ENCODE results near the gene MRAP2.
A peak's percentile ranks its signal among the peaks of the same experiment; 100 is the strongest.
"Not testable (repeated sequence)": the region's sequence is repeated elsewhere in the genome, so short reads cannot be mapped to it uniquely, and the experiment has no call there.

Gene MRAP2

GRCh38 chr6:84018453-84019061 lies 15.0 kb upstream of the MRAP2 start:
- DNase-seq, result no peak
- TF ChIP-seq GATA1 (IDR thresholded peaks at IDR 0.05; ENCODE audit: low read depth, low read length), result no peak
- TF ChIP-seq POLR2A (IDR thresholded peaks at IDR 0.05; ENCODE audit: low read length), result no peak

GRCh38 chr6:84019141-84019841 lies 14.3 kb upstream of the MRAP2 start:
- TF ChIP-seq GATA1 (IDR thresholded peaks at IDR 0.05; ENCODE audit: low read depth, low read length) (no peak), POLR2A (IDR thresholded peaks at IDR 0.05; ENCODE audit: low read length) (no peak)
- no peak for DNase-seq

- no peak for TF ChIP-seq GATA1 (IDR thresholded peaks at IDR 0.05; ENCODE audit: low read depth, low read length)
- TF ChIP-seq POLR2A (IDR thresholded peaks at IDR 0.05; ENCODE audit: low read length), result no peak
- DNase-seq, result no peak
Measured at GRCh38 chr6:84019842-84020211, 13.7 kb upstream of the MRAP2 start.

GRCh38 chr6:84021625-84022024 lies 11.9 kb upstream of the MRAP2 start:
- TF ChIP-seq POLR2A (IDR thresholded peaks at IDR 0.05; ENCODE audit: low read length) (no peak), GATA1 (IDR thresholded peaks at IDR 0.05; ENCODE audit: low read depth, low read length) (no peak)
- DNase-seq, result no peak

GRCh38 chr6:84026721-84027164 lies 6.8 kb upstream of the MRAP2 start:
- no peak for DNase-seq
- TF ChIP-seq POLR2A (IDR thresholded peaks at IDR 0.05; ENCODE audit: low read length), result no peak
- TF ChIP-seq GATA1 (IDR thresholded peaks at IDR 0.05; ENCODE audit: low read depth, low read length), result no peak

GRCh38 chr6:84027340-84028181 lies 6.0 kb upstream of the MRAP2 start:
- no peak for DNase-seq

GRCh38 chr6:84028350-84028749 lies 5.2 kb upstream of the MRAP2 start:
- no peak for DNase-seq
- TF ChIP-seq POLR2A (IDR thresholded peaks at IDR 0.05; ENCODE audit: low read length), result no peak
- no peak for TF ChIP-seq GATA1 (IDR thresholded peaks at IDR 0.05; ENCODE audit: low read depth, low read length)

More at GRCh38 chr6:84027340-84028181, 6.0 kb upstream of the MRAP2 start:
- TF ChIP-seq POLR2A (IDR thresholded peaks at IDR 0.05; ENCODE audit: low read length), result no peak
- TF ChIP-seq GATA1 (IDR thresholded peaks at IDR 0.05; ENCODE audit: low read depth, low read length), result no peak

GRCh38 chr6:84032000-84032399 lies 1.6 kb upstream of the MRAP2 start:
- not testable (repeated sequence) for DNase-seq

- peak; percentile 10 to 31 for DNase-seq
- no peak for TF ChIP-seq GATA1 (IDR thresholded peaks at IDR 0.05; ENCODE audit: low read depth, low read length)
- no peak for TF ChIP-seq POLR2A (IDR thresholded peaks at IDR 0.05; ENCODE audit: low read length)
Measured at GRCh38 chr6:84035484-84035883, 1.9 kb downstream of the MRAP2 start.

GRCh38 chr6:84037425-84038089 lies 4.0 kb downstream of the MRAP2 start:
- DNase-seq, result no peak
- TF ChIP-seq POLR2A (IDR thresholded peaks at IDR 0.05; ENCODE audit: low read length), result no peak

GRCh38 chr6:84042603-84043002 lies 9.0 kb downstream of the MRAP2 start:
- no peak for DNase-seq
- TF ChIP-seq POLR2A (IDR thresholded peaks at IDR 0.05; ENCODE audit: low read length) (no peak), GATA1 (IDR thresholded peaks at IDR 0.05; ENCODE audit: low read depth, low read length) (no peak)

- TF ChIP-seq GATA1 (IDR thresholded peaks at IDR 0.05; ENCODE audit: low read depth, low read length), result no peak
- no peak for TF ChIP-seq POLR2A (IDR thresholded peaks at IDR 0.05; ENCODE audit: low read length)
- DNase-seq, result no peak
Measured at GRCh38 chr6:84043555-84043954, 10.0 kb downstream of the MRAP2 start.

- no peak for DNase-seq
- TF ChIP-seq POLR2A (IDR thresholded peaks at IDR 0.05; ENCODE audit: low read length) (no peak), GATA1 (IDR thresholded peaks at IDR 0.05; ENCODE audit: low read depth, low read length) (no peak)
Measured at GRCh38 chr6:84046755-84047154, 13.2 kb downstream of the MRAP2 start.

GRCh38 chr6:84048588-84048987 lies 15.0 kb downstream of the MRAP2 start:
- TF ChIP-seq GATA1 (IDR thresholded peaks at IDR 0.05; ENCODE audit: low read depth, low read length) (no peak), POLR2A (IDR thresholded peaks at IDR 0.05; ENCODE audit: low read length) (no peak)
- no peak for DNase-seq
